Endothelial cell of umbilical vein (primary cell): ENCODE results near the gene PROCA1. TPM values are rescaled to one million over a fixed set of nuclear protein-coding genes. Genes with fewer than 3 reads are reported as not detected.

Source experiments
- BruUV-seq: library from RNA; stranded (reverse); fragments of 400-500 nt; replicated peaks from 2 replicates; lab custom pipeline; 2021; lab: Mats Ljungman, UMichigan
- CTCF ChIA-PET: fragments of 300-600, 350-600 bp; sonication (Branson Sonifier 250); formaldehyde crosslinking; loops from one replicate; lab custom pipeline; 2021; ENCODE audit warnings: antibody characterized with exemption, inconsistent platforms; lab: Charles Lee
- POLR2A ChIA-PET: fragments of 300-600, 350-600 bp; sonication (Branson Sonifier 250); formaldehyde crosslinking; loops from one replicate; lab custom pipeline; 2021; ENCODE audit warnings: antibody characterized with exemption, inconsistent platforms; lab: Charles Lee
- DNase-seq: peaks from one replicate; pipeline ENCODE4 v3.0.0-alpha.2; 2011; ENCODE audit warnings: low read depth, low spot score
- FAIRE-seq: peaks from 2 replicates; lab custom pipeline; 2011; peaks lifted over from hg19 to GRCh38; lab: Jason Lieb, UNC
- H2AFZ ChIP-seq: 2 replicates; pipeline ENCODE4 v1.6.0; 2012; ENCODE audit warnings: low read depth, low read length, control low read depth, inconsistent platforms
- H3K27ac ChIP-seq: 2 replicates; pipeline ENCODE4 v1.5.1; 2011; ENCODE audit warnings: low read depth, mild to moderate bottlenecking, control low read depth, low read length, moderate library complexity; ENCODE audit not compliant: insufficient read depth
- H3K27me3 ChIP-seq, 2 experiments: 2 replicates each; pipeline versions ENCODE4 v1.6.0 to v1.6.1; 2011; ENCODE audit warnings: low read length in 2 of 2, mixed read lengths in 1 of 2; ENCODE audit not compliant: control insufficient read depth in 2 of 2, insufficient read depth in 2 of 2
- H3K36me3 ChIP-seq, 2 experiments: 2 replicates in 1 of 2; 3 replicates in 1 of 2; pipeline ENCODE4 v1.5.1; 2011; ENCODE audit warnings: low read length in 2 of 2, mild to moderate bottlenecking in 1 of 2, moderate library complexity in 1 of 2; ENCODE audit not compliant: control insufficient read depth in 2 of 2, insufficient read depth in 2 of 2; ENCODE audit errors: extremely low read depth in 1 of 2
- H3K4me1 ChIP-seq: 3 replicates; pipeline ENCODE4 v1.5.1; 2011; ENCODE audit warnings: mild to moderate bottlenecking, low read length; ENCODE audit not compliant: control insufficient read depth, insufficient read depth; ENCODE audit errors: extremely low read depth
- H3K4me2 ChIP-seq: 2 replicates; pipeline ENCODE4 v1.6.1; 2011; ENCODE audit warnings: low read length, control low read depth, mixed read lengths; ENCODE audit not compliant: insufficient read depth
- H3K4me3 ChIP-seq, 3 experiments: fragments of 200-600 bp in 1 of 3; sonication (generic), shearing (Covaris generic) in 1 of 3; replicated peaks in 1 of 3; 2 replicates each; pipeline ENCODE4 v1.5.1; 2011 to 2016; ENCODE audit warnings: control low read depth in 3 of 3, low read length in 3 of 3, mild to moderate bottlenecking in 2 of 3, inconsistent platforms in 1 of 3, low read depth in 1 of 3, moderate library complexity in 1 of 3; ENCODE audit not compliant: insufficient read depth in 1 of 3
- H3K79me2 ChIP-seq: 2 replicates; pipeline ENCODE4 v1.6.0; 2012; ENCODE audit warnings: low read length, inconsistent platforms; ENCODE audit not compliant: control insufficient read depth, insufficient read depth
- H3K9ac ChIP-seq: replicated peaks from 2 replicates; pipeline ENCODE3; 2011; ENCODE audit warnings: low read length, control low read depth; ENCODE audit not compliant: insufficient read depth; ENCODE audit errors: extremely low read depth
- H3K9me1 ChIP-seq: replicated peaks from 3 replicates; pipeline ENCODE4 v1.6.0; 2011; ENCODE audit warnings: mild to moderate bottlenecking, low read length; ENCODE audit not compliant: control insufficient read depth, insufficient read depth; ENCODE audit errors: extremely low read depth
- H3K9me3 ChIP-seq: replicated peaks from 2 replicates; pipeline ENCODE4 v1.5.1; 2012; ENCODE audit warnings: low read length, inconsistent platforms; ENCODE audit not compliant: control insufficient read depth, insufficient read depth
- H4K20me1 ChIP-seq: replicated peaks from 2 replicates; pipeline ENCODE3; 2011; ENCODE audit warnings: mild to moderate bottlenecking, low read length; ENCODE audit not compliant: control insufficient read depth, insufficient read depth; ENCODE audit errors: extremely low read depth
- EZH2 ChIP-seq: IDR thresholded peaks from 2 replicates; pipeline ENCODE4 v1.6.1; 2012; ENCODE audit warnings: borderline replicate concordance, low read depth, mild to moderate bottlenecking, moderate library complexity, low read length, inconsistent platforms; ENCODE audit not compliant: severe bottlenecking
- FOS ChIP-seq: IDR thresholded peaks from 2 replicates; pipeline ENCODE4 v1.6.1; 2011; ENCODE audit warnings: mild to moderate bottlenecking, low read length, moderate library complexity, borderline replicate concordance; ENCODE audit not compliant: insufficient read depth
- GATA2 ChIP-seq: IDR thresholded peaks from 2 replicates; pipeline ENCODE4 v1.7.0; 2011; ENCODE audit warnings: low read depth, mild to moderate bottlenecking, moderate library complexity, mixed read lengths, low read length; ENCODE audit not compliant: insufficient read length, insufficient read depth
- JUN ChIP-seq: IDR thresholded peaks from 2 replicates; pipeline ENCODE4 v1.6.1; 2011; ENCODE audit warnings: borderline replicate concordance, low read depth; ENCODE audit not compliant: insufficient read length, insufficient read depth
- MYC ChIP-seq: IDR thresholded peaks from one replicate; pipeline ENCODE4 v1.6.1; 2011; ENCODE audit warnings: mild to moderate bottlenecking, low read depth, low read length
- POLR2A ChIP-seq: IDR thresholded peaks from 2 replicates; pipeline ENCODE4 v1.6.1; 2012; ENCODE audit warnings: low read depth, mild to moderate bottlenecking, control low read depth, low read length
- POLR2AphosphoS5 ChIP-seq: IDR thresholded peaks from 2 replicates; pipeline ENCODE4 v1.6.1; 2012; ENCODE audit warnings: low read depth, mild to moderate bottlenecking, control low read depth, low read length, moderate library complexity; ENCODE audit not compliant: insufficient read depth
- dilution Hi-C: fragments of 300-500 bp; cut with MboI; formaldehyde crosslinking; loops from one replicate; pipeline ENCODE4 v1.15.0; 2019; ENCODE audit warnings: low sequenced_read_pairs; ENCODE audit not compliant: extremely low pct_ligation_motif_present
- intact Hi-C: fragments of 100-400 bp; cut with micrococcal nuclease; formaldehyde crosslinking; loops from one replicate; pipeline ENCODE4 v1.10.0; 2022
- polyA plus RNA-seq, 4 experiments: library from polyadenylated mRNA; depleted of rRNA in 3 of 4; stranded (reverse) in 3 of 4; unstranded in 1 of 4; fragments of >200 nt; gene quantifications; 2 replicates each; pipeline versions ENCODE4 v1.2.1 to v1.2.3, GENCODE V29; 2011 to 2012; ENCODE audit warnings: missing spikeins in 1 of 4
- total RNA-seq: library from RNA; stranded (reverse); gene quantifications from 2 replicates; pipeline ENCODE4 v1.2.3, GENCODE V29; 2021
- TF ChIP-seq, protein P1 (sequence below), 2 donors: IDR thresholded peaks; 1 replicate in 1 of 2; 2 replicates in 1 of 2; pipeline ENCODE4 v1.5.1; 2011; ENCODE audit warnings: low read length in 2 of 2, mild to moderate bottlenecking in 2 of 2, moderate library complexity in 2 of 2, control low read depth in 1 of 2, inconsistent platforms in 1 of 2, low read depth in 1 of 2; ENCODE audit not compliant: insufficient read depth in 1 of 2; ENCODE audit errors: extremely low read depth in 1 of 2
- TF ChIP-seq, protein P2 (sequence below): IDR thresholded peaks from 2 replicates; pipeline ENCODE4 v1.6.1; 2011; ENCODE audit not compliant: insufficient read depth, insufficient read length

Gene PROCA1
- total and polyA plus RNA-seq, 2 donors (not counting 3 experiments of a cell fraction or from before 2014, with no cell fraction given): 2.0 to 2.1 TPM

DNA sequence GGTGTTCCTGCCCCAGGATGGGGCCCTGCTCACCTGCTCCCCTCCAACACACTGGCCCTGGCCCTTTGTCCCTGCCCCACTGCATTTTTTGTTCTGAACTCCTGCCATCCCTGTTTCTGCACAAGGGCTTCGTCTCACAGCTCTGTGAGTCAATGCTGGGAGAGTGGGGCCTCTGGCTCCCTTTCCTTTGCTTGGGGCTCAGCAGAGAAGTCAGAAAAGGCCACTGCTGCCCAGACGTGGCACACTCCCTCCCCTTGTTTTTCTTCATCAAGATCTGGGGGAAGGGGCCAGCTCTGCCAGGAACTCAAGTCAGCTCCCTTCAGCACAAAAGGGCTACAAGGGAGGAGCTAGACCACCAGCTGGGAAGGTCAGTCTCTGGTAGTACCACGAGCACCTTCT lies 8.9 kb downstream of the PROCA1 start:
- no peak overlapping the region for H3K9ac ChIP-seq
- no peaks in the 10 kb centered on the region for H3K79me2 ChIP-seq
- H3K4me3 ChIP-seq: no peak overlapping the region
- TF ChIP-seq JUN (no peak), FOS (no peak), POLR2A (no peak), EZH2 (no peak), POLR2AphosphoS5 (no peak), MYC (no peak), GATA2 (no peak)
- TF ChIP-seq, protein P1, sequence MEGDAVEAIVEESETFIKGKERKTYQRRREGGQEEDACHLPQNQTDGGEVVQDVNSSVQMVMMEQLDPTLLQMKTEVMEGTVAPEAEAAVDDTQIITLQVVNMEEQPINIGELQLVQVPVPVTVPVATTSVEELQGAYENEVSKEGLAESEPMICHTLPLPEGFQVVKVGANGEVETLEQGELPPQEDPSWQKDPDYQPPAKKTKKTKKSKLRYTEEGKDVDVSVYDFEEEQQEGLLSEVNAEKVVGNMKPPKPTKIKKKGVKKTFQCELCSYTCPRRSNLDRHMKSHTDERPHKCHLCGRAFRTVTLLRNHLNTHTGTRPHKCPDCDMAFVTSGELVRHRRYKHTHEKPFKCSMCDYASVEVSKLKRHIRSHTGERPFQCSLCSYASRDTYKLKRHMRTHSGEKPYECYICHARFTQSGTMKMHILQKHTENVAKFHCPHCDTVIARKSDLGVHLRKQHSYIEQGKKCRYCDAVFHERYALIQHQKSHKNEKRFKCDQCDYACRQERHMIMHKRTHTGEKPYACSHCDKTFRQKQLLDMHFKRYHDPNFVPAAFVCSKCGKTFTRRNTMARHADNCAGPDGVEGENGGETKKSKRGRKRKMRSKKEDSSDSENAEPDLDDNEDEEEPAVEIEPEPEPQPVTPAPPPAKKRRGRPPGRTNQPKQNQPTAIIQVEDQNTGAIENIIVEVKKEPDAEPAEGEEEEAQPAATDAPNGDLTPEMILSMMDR (IDR thresholded peaks at IDR 0.05; ENCODE audit: extremely low read depth in 1 of 2, insufficient read depth in 1 of 2, low read depth in 1 of 2, low read length in 2 of 2): no peak
- TF ChIP-seq, protein P2, sequence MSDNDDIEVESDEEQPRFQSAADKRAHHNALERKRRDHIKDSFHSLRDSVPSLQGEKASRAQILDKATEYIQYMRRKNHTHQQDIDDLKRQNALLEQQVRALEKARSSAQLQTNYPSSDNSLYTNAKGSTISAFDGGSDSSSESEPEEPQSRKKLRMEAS: no peak
- H3K4me2 ChIP-seq: no peak overlapping the region
- peaks cover 15 to 62% of the 10 kb centered on the region in 2 experiments for H3K36me3 ChIP-seq
- H2AFZ ChIP-seq: no peak overlapping the region
- no peak for DNase-seq
- BruUV-seq: no TSS peak
- H3K9me3 ChIP-seq: no peaks in the 10 kb centered on the region
- dilution Hi-C loops: no loop called here
- CTCF ChIA-PET: interaction anchor here (1.1 to 1.6 kb wide), 3 partner anchors 8 to 414 kb away, joined by 3 to 10 read pairs (median 4); partner anchors contain the start of gene PROCA1
- no peak for FAIRE-seq
- H4K20me1 ChIP-seq: no peaks in the 10 kb centered on the region
- H3K4me1 ChIP-seq: no peaks in the 10 kb centered on the region
- intact Hi-C loops: no loop called here
- no peaks in the 10 kb centered on the region for H3K9me1 ChIP-seq
- H3K27ac ChIP-seq: no peak overlapping the region
- POLR2A ChIA-PET: no interaction called here
- H3K27me3 ChIP-seq: no peaks in the 10 kb centered on the region
